Activated CD4-positive, alpha-beta T cell treated with anti-CD3 and anti-CD28 coated beads, Interleukin-2, Interleukin-4, amounts not matched to agents 100 ng/mL and 50 ng/mL, durations not matched to agents 16 hours and 8 hours (primary cell): ENCODE results near the gene ANKMY2.
A peak's percentile ranks its signal among the peaks of the same experiment; 100 is the strongest.
"Not testable (repeated sequence)": the region's sequence is repeated elsewhere in the genome, so short reads cannot be mapped to it uniquely, and the experiment has no call there.

Source experiments
- DNase-seq: peaks from one replicate; pipeline ENCODE4 v3.0.0-alpha.2; 2020; ENCODE audit warnings: low spot score

ANKMY2 gene

GRCh38 chr7:16645593-16646471 lies at the start of gene ANKMY2, which contains the start of gene BZW2:
TSS of gene ANKMY2 (minus strand) at chr7:16645754. CDS start at chr7:16645573, 181 bp downstream.
TSS of gene BZW2 (plus strand) at chr7:16646181. CDS start at chr7:16665444, 19,263 bp downstream.
- peak; percentile 94 for DNase-seq

GRCh38 chr7:16694806-16695205 lies 49.3 kb upstream of the ANKMY2 start:
- DNase-seq = no peak

GRCh38 chr7:16693601-16694318 lies 48.2 kb upstream of the ANKMY2 start:
- DNase-seq = no peak

GRCh38 chr7:16691241-16691640 lies 45.7 kb upstream of the ANKMY2 start:
- DNase-seq = no peak

GRCh38 chr7:16688249-16688648 lies 42.7 kb upstream of the ANKMY2 start:
- no peak for DNase-seq

- DNase-seq = no peak
Measured at GRCh38 chr7:16685535-16685934, 40.0 kb upstream of the ANKMY2 start.

- DNase-seq = no peak
Measured at GRCh38 chr7:16684935-16685334, 39.4 kb upstream of the ANKMY2 start.

GRCh38 chr7:16678645-16679566 lies 33.4 kb upstream of the ANKMY2 start:
- DNase-seq = not testable (repeated sequence)

GRCh38 chr7:16677978-16678494 lies 32.5 kb upstream of the ANKMY2 start:
- no peak for DNase-seq

GRCh38 chr7:16675277-16675676 lies 29.7 kb upstream of the ANKMY2 start:
- DNase-seq = no peak

- no peak for DNase-seq
Measured at GRCh38 chr7:16671811-16672210, 26.3 kb upstream of the ANKMY2 start.

- no peak for DNase-seq
Measured at GRCh38 chr7:16670731-16671344, 25.3 kb upstream of the ANKMY2 start.

GRCh38 chr7:16670021-16670420 lies 24.5 kb upstream of the ANKMY2 start:
- no peak for DNase-seq

GRCh38 chr7:16669581-16669980 lies 24.0 kb upstream of the ANKMY2 start:
- DNase-seq = no peak

- no peak for DNase-seq
Measured at GRCh38 chr7:16668978-16669377, 23.4 kb upstream of the ANKMY2 start.

- DNase-seq = no peak
Measured at GRCh38 chr7:16668049-16668858, 22.7 kb upstream of the ANKMY2 start.

GRCh38 chr7:16667355-16667754 lies 21.8 kb upstream of the ANKMY2 start:
- DNase-seq = no peak

GRCh38 chr7:16661924-16662323 lies 16.4 kb upstream of the ANKMY2 start:
- DNase-seq = no peak

GRCh38 chr7:16660702-16661464 lies 15.3 kb upstream of the ANKMY2 start:
- peak; percentile 34 for DNase-seq
